K562 (cell line): ENCODE data around the gene AIFM3. TPM values are rescaled to one million over a fixed set of nuclear protein-coding genes. Genes with fewer than 3 reads are reported as not detected.

Source experiments
- EP400 ChIP-seq: fragments of 450-650 bp; IDR thresholded peaks from 2 replicates; pipeline ENCODE4 v1.6.1; 2017; ENCODE audit warnings: antibody characterized with exemption, mild to moderate bottlenecking, moderate library complexity
- MTA3 ChIP-seq: fragments of 450-650 bp; formaldehyde crosslinking; IDR thresholded peaks from 2 replicates; pipeline ENCODE4 v1.6.1; 2017; ENCODE audit warnings: mild to moderate bottlenecking, borderline replicate concordance
- NBN ChIP-seq: fragments of 450-650 bp; IDR thresholded peaks from 2 replicates; pipeline ENCODE4 v1.6.1; 2016; ENCODE audit warnings: low read depth, mild to moderate bottlenecking
- NFATC3 ChIP-seq: fragments of 450-650 bp; IDR thresholded peaks from 2 replicates; pipeline ENCODE4 v1.6.1; 2017; ENCODE audit warnings: mild to moderate bottlenecking
- SRSF3 ChIP-seq: fragments of 200-400 bp; formaldehyde crosslinking; IDR thresholded peaks from 2 replicates; pipeline ENCODE4 v1.6.1; 2016; ENCODE audit warnings: mild to moderate bottlenecking, low read length, moderate library complexity; ENCODE audit not compliant: insufficient read depth
- STAT5B ChIP-seq: fragments of 250-450 bp; sonication (Bioruptor Pico); IDR thresholded peaks from 2 replicates; pipeline ENCODE4 v1.8.0; 2021; ENCODE audit warnings: mild to moderate bottlenecking, inconsistent platforms
- TBP ChIP-seq: optimal IDR thresholded peaks from 2 replicates; pipeline ENCODE3; 2011; ENCODE audit warnings: low read depth, low read length, improper control_type of control experiment
- TFE3 ChIP-seq: fragments of 450-650 bp; formaldehyde crosslinking; IDR thresholded peaks from 2 replicates; pipeline ENCODE4 v1.4.0; 2020; ENCODE audit warnings: mild to moderate bottlenecking, mixed read lengths
- ZNF124 ChIP-seq: sonication (generic); formaldehyde crosslinking; IDR thresholded peaks from 2 replicates; pipeline ENCODE4 v1.8.1; 2022; ENCODE audit warnings: missing genetic modification reagents
- ZNF583 ChIP-seq: fragments of 250-450 bp; sonication (Bioruptor Pico); IDR thresholded peaks from 2 replicates; pipeline ENCODE4 v1.4.0; 2020
- ZNF586 ChIP-seq: fragments of 450-650 bp; formaldehyde crosslinking; conservative IDR thresholded peaks from 2 replicates; pipeline ENCODE4 v1.4.0; 2020; ENCODE audit warnings: mild to moderate bottlenecking, moderate library complexity
- polyA plus RNA-seq, 8 experiments: library from polyadenylated mRNA; depleted of rRNA in 4 of 8; stranded (reverse) in 5 of 8; unstranded in 3 of 8; fragments of >200 nt; fragmentation: Nextera tagmentation in 2 of 8; fragmentation: Illumina TruSeq in 1 of 8; extraction: Ambion mirVana in 2 of 8; extraction: Trizol in 1 of 8; gene quantifications; 2 replicates each; pipeline versions ENCODE4 v1.2.1 to v1.2.3, GENCODE V29; 2011 to 2014; ENCODE audit warnings: inconsistent platforms in 1 of 8, missing spikeins in 1 of 8
- total RNA-seq, 7 experiments: library from RNA; depleted of rRNA in 6 of 7; stranded (reverse); fragments of >200 nt in 6 of 7; fragmentation: Illumina TruSeq in 2 of 7; extraction: Trizol in 2 of 7; gene quantifications; 2 replicates each; pipeline versions ENCODE4 v1.2.1 to v1.2.3, GENCODE V29; 2011 to 2021; ENCODE audit warnings: low replicate concordance in 1 of 7
- TF ChIP-seq, protein P1 (sequence below), 2 experiments: fragments of 450-650 bp in 1 of 2; IDR thresholded peaks; 2 replicates each; pipeline ENCODE4 v1.6.1; 2011 to 2017; ENCODE audit warnings: low read depth in 2 of 2, antibody characterized with exemption in 1 of 2, borderline replicate concordance in 1 of 2, low read length in 1 of 2, mild to moderate bottlenecking in 1 of 2, mixed read lengths in 1 of 2; ENCODE audit not compliant: control insufficient read depth in 1 of 2
- TF ChIP-seq, protein P2 (sequence below): IDR thresholded peaks from 3 replicates; pipeline ENCODE4 v1.6.1; 2011; ENCODE audit warnings: borderline replicate concordance, mild to moderate bottlenecking; ENCODE audit not compliant: insufficient read length, insufficient read depth
- TF ChIP-seq, protein P3 (sequence below): sonication (generic); formaldehyde crosslinking; IDR thresholded peaks from 2 replicates; pipeline ENCODE4 v1.8.0; 2022; ENCODE audit warnings: mild to moderate bottlenecking, missing genetic modification reagents, borderline replicate concordance

Gene AIFM3
- total and polyA plus RNA-seq, 9 of the 15 experiments (the other 6 are each of a cell fraction or from before 2014, with no cell fraction given): 0.03 to 0.20 (median 0.07) TPM; not detected in 1

- TF ChIP-seq MTA3 (0 out of 2 replicates have a peak, but pooled peaks have one; percentile 4), ZNF124 (CRISPR knock-in tag) (no peak), EP400 (no peak), TBP (no peak), NBN (no peak), TFE3 (CRISPR knock-in tag) (no peak), ZNF586 (CRISPR knock-in tag) (no peak), SRSF3 (no peak), ZNF583 (no peak), STAT5B (no peak), NFATC3 (no peak)
- TF ChIP-seq, protein P1, sequence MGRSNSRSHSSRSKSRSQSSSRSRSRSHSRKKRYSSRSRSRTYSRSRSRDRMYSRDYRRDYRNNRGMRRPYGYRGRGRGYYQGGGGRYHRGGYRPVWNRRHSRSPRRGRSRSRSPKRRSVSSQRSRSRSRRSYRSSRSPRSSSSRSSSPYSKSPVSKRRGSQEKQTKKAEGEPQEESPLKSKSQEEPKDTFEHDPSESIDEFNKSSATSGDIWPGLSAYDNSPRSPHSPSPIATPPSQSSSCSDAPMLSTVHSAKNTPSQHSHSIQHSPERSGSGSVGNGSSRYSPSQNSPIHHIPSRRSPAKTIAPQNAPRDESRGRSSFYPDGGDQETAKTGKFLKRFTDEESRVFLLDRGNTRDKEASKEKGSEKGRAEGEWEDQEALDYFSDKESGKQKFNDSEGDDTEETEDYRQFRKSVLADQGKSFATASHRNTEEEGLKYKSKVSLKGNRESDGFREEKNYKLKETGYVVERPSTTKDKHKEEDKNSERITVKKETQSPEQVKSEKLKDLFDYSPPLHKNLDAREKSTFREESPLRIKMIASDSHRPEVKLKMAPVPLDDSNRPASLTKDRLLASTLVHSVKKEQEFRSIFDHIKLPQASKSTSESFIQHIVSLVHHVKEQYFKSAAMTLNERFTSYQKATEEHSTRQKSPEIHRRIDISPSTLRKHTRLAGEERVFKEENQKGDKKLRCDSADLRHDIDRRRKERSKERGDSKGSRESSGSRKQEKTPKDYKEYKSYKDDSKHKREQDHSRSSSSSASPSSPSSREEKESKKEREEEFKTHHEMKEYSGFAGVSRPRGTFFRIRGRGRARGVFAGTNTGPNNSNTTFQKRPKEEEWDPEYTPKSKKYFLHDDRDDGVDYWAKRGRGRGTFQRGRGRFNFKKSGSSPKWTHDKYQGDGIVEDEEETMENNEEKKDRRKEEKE (IDR thresholded peaks at IDR 0.05; ENCODE audit: borderline replicate concordance in 1 of 2, control insufficient read depth in 1 of 2, low read depth in 2 of 2, low read length in 1 of 2): no peak
- TF ChIP-seq, protein P2, sequence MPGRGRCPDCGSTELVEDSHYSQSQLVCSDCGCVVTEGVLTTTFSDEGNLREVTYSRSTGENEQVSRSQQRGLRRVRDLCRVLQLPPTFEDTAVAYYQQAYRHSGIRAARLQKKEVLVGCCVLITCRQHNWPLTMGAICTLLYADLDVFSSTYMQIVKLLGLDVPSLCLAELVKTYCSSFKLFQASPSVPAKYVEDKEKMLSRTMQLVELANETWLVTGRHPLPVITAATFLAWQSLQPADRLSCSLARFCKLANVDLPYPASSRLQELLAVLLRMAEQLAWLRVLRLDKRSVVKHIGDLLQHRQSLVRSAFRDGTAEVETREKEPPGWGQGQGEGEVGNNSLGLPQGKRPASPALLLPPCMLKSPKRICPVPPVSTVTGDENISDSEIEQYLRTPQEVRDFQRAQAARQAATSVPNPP: no peak
- TF ChIP-seq, protein P3, sequence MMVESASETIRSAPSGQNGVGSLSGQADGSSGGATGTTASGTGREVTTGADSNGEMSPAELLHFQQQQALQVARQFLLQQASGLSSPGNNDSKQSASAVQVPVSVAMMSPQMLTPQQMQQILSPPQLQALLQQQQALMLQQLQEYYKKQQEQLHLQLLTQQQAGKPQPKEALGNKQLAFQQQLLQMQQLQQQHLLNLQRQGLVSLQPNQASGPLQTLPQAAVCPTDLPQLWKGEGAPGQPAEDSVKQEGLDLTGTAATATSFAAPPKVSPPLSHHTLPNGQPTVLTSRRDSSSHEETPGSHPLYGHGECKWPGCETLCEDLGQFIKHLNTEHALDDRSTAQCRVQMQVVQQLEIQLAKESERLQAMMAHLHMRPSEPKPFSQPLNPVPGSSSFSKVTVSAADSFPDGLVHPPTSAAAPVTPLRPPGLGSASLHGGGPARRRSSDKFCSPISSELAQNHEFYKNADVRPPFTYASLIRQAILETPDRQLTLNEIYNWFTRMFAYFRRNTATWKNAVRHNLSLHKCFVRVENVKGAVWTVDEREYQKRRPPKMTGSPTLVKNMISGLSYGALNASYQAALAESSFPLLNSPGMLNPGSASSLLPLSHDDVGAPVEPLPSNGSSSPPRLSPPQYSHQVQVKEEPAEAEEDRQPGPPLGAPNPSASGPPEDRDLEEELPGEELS (CRISPR knock-in tag): peak; percentile 42; the same call in 1 of the 2 replicates
These were observed 1.8 kb upstream of the AIFM3 start (continued) for GRCh38 chr22:20965104-20965887.
